Measurements from ENCODE around the gene SGCA.

Gene SGCA

GRCh38 chr17:50221266-50221863 is 55.6 kb downstream of the SGCA start:
- DNase-seq (ENCODE audit: extremely low read depth in 1 of 2, low read depth in 1 of 2): no peak

GRCh38 chr17:50221864-50222545 is 56.2 kb downstream of the SGCA start:
- no peak for DNase-seq (ENCODE audit: extremely low read depth in 1 of 2, low read depth in 1 of 2)

GRCh38 chr17:50222922-50223321 is 57.1 kb downstream of the SGCA start:
- no peak for DNase-seq (ENCODE audit: extremely low read depth in 1 of 2, low read depth in 1 of 2)
